ENCODE measurements around the gene CLP1. TPM values are rescaled to one million over a fixed set of nuclear protein-coding genes. Genes with fewer than 3 reads are reported as not detected.

CLP1 gene
- total RNA-seq, 1 donor from 2014 or later: 13.1 TPM

- no peak for DNase-seq (ENCODE audit: low read depth)
- no peak overlapping the region for H3K4me3 ChIP-seq (ENCODE audit: low read depth, low read length)
- no peak for TF ChIP-seq CTCF (conservative IDR thresholded peaks at IDR 0.05; ENCODE audit: low read depth, low read length)
Observed at GRCh38 chr11:57646194-57646798, 11.3 kb upstream of the CLP1 start.

- no peak for TF ChIP-seq CTCF (conservative IDR thresholded peaks at IDR 0.05; ENCODE audit: low read depth, low read length)
- no peak overlapping the region for H3K4me3 ChIP-seq (ENCODE audit: low read depth, low read length)
- no peak for DNase-seq (ENCODE audit: low read depth)
Observed at GRCh38 chr11:57646799-57647303, 10.7 kb upstream of the CLP1 start.

GRCh38 chr11:57647372-57647771 lies 10.2 kb upstream of the CLP1 start:
- TF ChIP-seq CTCF (conservative IDR thresholded peaks at IDR 0.05; ENCODE audit: low read depth, low read length): no peak
- DNase-seq (ENCODE audit: low read depth): no peak
- H3K4me3 ChIP-seq (ENCODE audit: low read depth, low read length): no peak overlapping the region

- H3K4me3 ChIP-seq (ENCODE audit: low read depth, low read length): no peak overlapping the region
- no peak for TF ChIP-seq CTCF (conservative IDR thresholded peaks at IDR 0.05; ENCODE audit: low read depth, low read length)
- DNase-seq (ENCODE audit: low read depth): no peak
Observed at GRCh38 chr11:57647960-57648800, 9.4 kb upstream of the CLP1 start.

GRCh38 chr11:57648801-57649735 lies 8.5 kb upstream of the CLP1 start:
- TF ChIP-seq CTCF (conservative IDR thresholded peaks at IDR 0.05; ENCODE audit: low read depth, low read length): no peak
- peak overlapping the region; percentile 45 for H3K4me3 ChIP-seq (ENCODE audit: low read depth, low read length)
- no peak for DNase-seq (ENCODE audit: low read depth)

- DNase-seq (ENCODE audit: low read depth): no peak
- TF ChIP-seq CTCF (conservative IDR thresholded peaks at IDR 0.05; ENCODE audit: low read depth, low read length): no peak
- H3K4me3 ChIP-seq (ENCODE audit: low read depth, low read length): peak within 1 kb of the TSS; percentile 45
Observed at GRCh38 chr11:57649826-57650738, 7.5 kb upstream of the CLP1 start, which contains the start of gene YPEL4. TSS of gene YPEL4 (minus strand) at chr11:57649912. CDS start at chr11:57647107, 2,805 bp downstream.

Measured in epithelial cell of proximal tubule (primary cell).